ENCODE results near the gene PWWP2B. TPM values are rescaled to one million over a fixed set of nuclear protein-coding genes. Genes with fewer than 3 reads are reported as not detected.

Gene PWWP2B
- polyA plus RNA-seq, 2 of the 4 experiments (the other 2 are of a cell fraction), result 2.8 to 7.3 TPM

DNA sequence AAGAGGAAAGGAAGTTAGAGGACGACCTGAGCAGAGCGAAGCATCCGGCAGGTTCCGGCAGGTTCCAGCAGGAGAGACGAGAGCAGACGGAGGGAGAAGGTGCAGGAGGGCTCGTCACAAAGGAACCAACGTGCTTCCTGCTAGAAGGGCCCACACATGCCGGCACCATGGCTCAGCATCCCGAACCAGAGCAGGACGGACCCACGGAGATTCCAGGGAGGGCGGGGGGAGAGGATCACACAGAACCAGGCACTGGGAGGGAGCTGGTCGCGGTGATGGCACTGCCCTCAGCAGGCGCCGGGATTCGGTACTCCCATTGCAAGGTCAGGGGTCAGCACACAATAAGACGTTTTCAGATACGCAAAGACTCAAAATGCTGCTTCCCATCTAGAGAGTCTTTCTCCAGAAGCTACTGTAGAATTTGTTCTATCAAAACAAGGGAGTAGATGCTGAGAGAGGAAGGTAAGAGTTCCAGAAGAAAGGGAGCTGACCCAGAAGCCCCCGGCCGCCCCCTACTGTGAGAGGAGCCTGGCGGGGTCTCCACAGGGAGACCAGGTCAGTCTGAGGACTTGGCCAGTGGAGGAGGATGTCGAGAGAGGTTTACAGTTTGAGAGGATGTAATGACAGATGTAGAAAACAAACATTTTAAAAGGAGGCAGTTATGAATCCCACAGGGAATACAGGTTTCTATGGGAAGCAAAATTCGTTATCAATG lies 23.6 kb upstream of the PWWP2B start:
- FAIRE-seq, result no peak
- Histone ChIP-seq H3K4me1 (no peaks in the 10 kb centered on the region), H3K27ac (no peak overlapping the region), H3K9me3 (no peaks in the 10 kb centered on the region), H3K4me2 (no peak overlapping the region), H3K4me3 (no peak overlapping the region)
- ChIA-PET POLR2A (no interaction called here), CTCF (interaction anchor here (1.0 to 2.5 kb wide), 5 partner anchors 12 to 281 kb away, joined by 3 to 12 read pairs (median 4); no protein-coding TSS in a partner anchor)
- TF ChIP-seq SREBF2 (IDR thresholded peaks at IDR 0.05) (no peak), HOXB13 (CRISPR knock-in tag; IDR thresholded peaks at IDR 0.05; ENCODE audit: low read depth) (no peak), MAFK (IDR thresholded peaks at IDR 0.05; ENCODE audit: partially characterized antibody) (no peak), BCL3 (IDR thresholded peaks at IDR 0.05) (no peak), EHMT2 (IDR thresholded peaks at IDR 0.05; ENCODE audit: low read depth) (no peak), EP300 (IDR thresholded peaks at IDR 0.05) (no peak)
- TF ChIP-seq, protein P1, sequence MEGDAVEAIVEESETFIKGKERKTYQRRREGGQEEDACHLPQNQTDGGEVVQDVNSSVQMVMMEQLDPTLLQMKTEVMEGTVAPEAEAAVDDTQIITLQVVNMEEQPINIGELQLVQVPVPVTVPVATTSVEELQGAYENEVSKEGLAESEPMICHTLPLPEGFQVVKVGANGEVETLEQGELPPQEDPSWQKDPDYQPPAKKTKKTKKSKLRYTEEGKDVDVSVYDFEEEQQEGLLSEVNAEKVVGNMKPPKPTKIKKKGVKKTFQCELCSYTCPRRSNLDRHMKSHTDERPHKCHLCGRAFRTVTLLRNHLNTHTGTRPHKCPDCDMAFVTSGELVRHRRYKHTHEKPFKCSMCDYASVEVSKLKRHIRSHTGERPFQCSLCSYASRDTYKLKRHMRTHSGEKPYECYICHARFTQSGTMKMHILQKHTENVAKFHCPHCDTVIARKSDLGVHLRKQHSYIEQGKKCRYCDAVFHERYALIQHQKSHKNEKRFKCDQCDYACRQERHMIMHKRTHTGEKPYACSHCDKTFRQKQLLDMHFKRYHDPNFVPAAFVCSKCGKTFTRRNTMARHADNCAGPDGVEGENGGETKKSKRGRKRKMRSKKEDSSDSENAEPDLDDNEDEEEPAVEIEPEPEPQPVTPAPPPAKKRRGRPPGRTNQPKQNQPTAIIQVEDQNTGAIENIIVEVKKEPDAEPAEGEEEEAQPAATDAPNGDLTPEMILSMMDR (IDR thresholded peaks at IDR 0.05), result no peak
- no peak for DNase-seq (ENCODE audit: low read depth in 1 of 2, low spot score in 1 of 2)
- no peak for ATAC-seq
- 79% methylated on average over 25 of the region's 25 CpGs for WGBS (ENCODE audit: missing lambda C conversion rate)

DNA sequence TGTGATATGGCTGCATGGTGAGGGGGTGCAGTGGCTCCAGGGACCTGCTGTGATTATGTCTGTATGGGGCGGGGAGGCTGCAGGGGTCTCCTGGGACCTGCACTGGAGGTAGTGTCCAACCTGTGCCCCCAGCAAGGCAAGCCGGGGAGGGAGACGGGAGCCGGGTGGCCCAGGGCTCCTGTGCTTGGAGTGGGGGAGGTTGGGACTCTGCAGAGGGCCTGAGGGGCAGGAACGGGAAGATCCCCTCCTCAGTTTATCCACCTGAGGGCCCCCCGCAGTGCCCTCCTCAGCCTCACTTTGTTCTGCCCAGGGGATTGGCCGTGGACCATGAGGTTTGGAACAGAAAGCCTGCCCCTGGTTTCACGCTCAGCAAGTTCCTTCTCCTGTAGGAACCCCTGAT lies 22.8 kb upstream of the PWWP2B start:
- ChIA-PET POLR2A (no interaction called here), CTCF (interaction anchor here (1.2 to 2.5 kb wide), 2 partner anchors 13 to 80 kb away, joined by 3 to 12 read pairs; no protein-coding TSS in a partner anchor)
- FAIRE-seq, result no peak
- Histone ChIP-seq H3K4me2 (no peak overlapping the region), H3K4me3 (no peak overlapping the region), H3K4me1 (no peaks in the 10 kb centered on the region), H3K27ac (no peak overlapping the region), H3K9me3 (no peaks in the 10 kb centered on the region)
- TF ChIP-seq, protein P2, sequence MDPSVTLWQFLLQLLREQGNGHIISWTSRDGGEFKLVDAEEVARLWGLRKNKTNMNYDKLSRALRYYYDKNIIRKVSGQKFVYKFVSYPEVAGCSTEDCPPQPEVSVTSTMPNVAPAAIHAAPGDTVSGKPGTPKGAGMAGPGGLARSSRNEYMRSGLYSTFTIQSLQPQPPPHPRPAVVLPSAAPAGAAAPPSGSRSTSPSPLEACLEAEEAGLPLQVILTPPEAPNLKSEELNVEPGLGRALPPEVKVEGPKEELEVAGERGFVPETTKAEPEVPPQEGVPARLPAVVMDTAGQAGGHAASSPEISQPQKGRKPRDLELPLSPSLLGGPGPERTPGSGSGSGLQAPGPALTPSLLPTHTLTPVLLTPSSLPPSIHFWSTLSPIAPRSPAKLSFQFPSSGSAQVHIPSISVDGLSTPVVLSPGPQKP (IDR thresholded peaks at IDR 0.05; ENCODE audit: low read depth, low read length), result no peak
- TF ChIP-seq RCOR1 (IDR thresholded peaks at IDR 0.05; ENCODE audit: low read depth, low read length), result no peak
- no peak for TF ChIP-seq PHF8 (IDR thresholded peaks at IDR 0.05; ENCODE audit: borderline replicate concordance, low read depth)
- no peak for DNase-seq (ENCODE audit: low read depth in 1 of 2, low spot score in 1 of 2)
- ATAC-seq, result no peak
- 89% methylated on average over 4 of the region's 8 CpGs for WGBS (ENCODE audit: missing lambda C conversion rate)

DNA sequence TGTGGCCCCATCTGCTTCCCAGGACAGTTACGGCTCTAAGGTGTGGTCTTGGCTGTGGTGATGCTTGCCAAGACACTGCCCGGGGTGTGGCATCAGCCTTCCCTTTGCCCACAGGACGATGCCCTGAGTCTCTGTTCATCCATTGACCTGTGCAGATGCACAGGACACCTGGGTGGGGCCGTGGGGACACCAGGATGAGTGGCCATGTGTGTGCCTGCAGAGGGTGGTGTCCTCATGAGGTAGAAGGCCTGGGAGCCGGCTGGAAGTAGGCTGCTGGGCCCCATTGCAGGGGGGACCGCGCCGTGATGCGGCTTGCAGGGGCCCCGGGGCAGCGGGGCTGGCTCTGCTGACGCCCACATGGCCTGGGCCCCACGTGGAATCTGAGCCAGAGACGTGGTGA lies 22.4 kb upstream of the PWWP2B start:
- H3K9me3 ChIP-seq, result no peaks in the 10 kb centered on the region
- no peaks in the 10 kb centered on the region for H3K4me1 ChIP-seq
- H3K27ac ChIP-seq, result no peak overlapping the region
- H3K4me3 ChIP-seq, result no peak overlapping the region
- FAIRE-seq, result no peak
- H3K4me2 ChIP-seq, result no peak overlapping the region
- ChIA-PET POLR2A (no interaction called here), CTCF (interaction anchor here (0.9 to 2.5 kb wide), 2 partner anchors 14 to 230 kb away, joined by 3 to 12 read pairs; no protein-coding TSS in a partner anchor)
- ATAC-seq, result no peak
- no peak for TF ChIP-seq CBX8 (IDR thresholded peaks at IDR 0.05)
- no peak for TF ChIP-seq FOXS1 (CRISPR knock-in tag; IDR thresholded peaks at IDR 0.05)
- no peak for TF ChIP-seq HOXB13 (CRISPR knock-in tag; IDR thresholded peaks at IDR 0.05; ENCODE audit: low read depth)
- TF ChIP-seq EP300 (IDR thresholded peaks at IDR 0.05), result no peak
- no peak for TF ChIP-seq USF2 (IDR thresholded peaks at IDR 0.05)
- TF ChIP-seq HOXA7 (CRISPR knock-in tag; IDR thresholded peaks at IDR 0.05), result no peak
- no peak for DNase-seq (ENCODE audit: low read depth in 1 of 2, low spot score in 1 of 2)
- 69% methylated on average over 7 of the region's 14 CpGs for WGBS (ENCODE audit: missing lambda C conversion rate)
